Measurements from ENCODE around the gene TMEM92.

GRCh38 chr17:50264263-50265113 lies 9.8 kb upstream of the TMEM92 start:
- no peak for TF ChIP-seq POLR2A (IDR thresholded peaks at IDR 0.05; ENCODE audit: low read depth, low read length)
- no peak for TF ChIP-seq POU2F2 (IDR thresholded peaks at IDR 0.05; ENCODE audit: low read depth, low read length)
- TF ChIP-seq POLR2AphosphoS5 (IDR thresholded peaks at IDR 0.05; ENCODE audit: low read depth, low read length): no peak
- no peak for TF ChIP-seq SPI1 (IDR thresholded peaks at IDR 0.05; ENCODE audit: low read depth, low read length)
- no peak for TF ChIP-seq TAF1 (IDR thresholded peaks at IDR 0.05; ENCODE audit: low read depth, low read length)
- TF ChIP-seq PAX5 (IDR thresholded peaks at IDR 0.05; ENCODE audit: insufficient read depth, low read length, severe bottlenecking): no peak
